HG02981 (cell line): Measurements from ENCODE around the gene PNKP.

Experiments used
- ATAC-seq: cut with Tn5 transposase; IDR thresholded peaks from one replicate; pipeline ENCODE4 v1.9.1; 2021; ENCODE audit warnings: mild to moderate bottlenecking, moderate library complexity; ENCODE audit not compliant: unreplicated experiment

PNKP gene

DNA sequence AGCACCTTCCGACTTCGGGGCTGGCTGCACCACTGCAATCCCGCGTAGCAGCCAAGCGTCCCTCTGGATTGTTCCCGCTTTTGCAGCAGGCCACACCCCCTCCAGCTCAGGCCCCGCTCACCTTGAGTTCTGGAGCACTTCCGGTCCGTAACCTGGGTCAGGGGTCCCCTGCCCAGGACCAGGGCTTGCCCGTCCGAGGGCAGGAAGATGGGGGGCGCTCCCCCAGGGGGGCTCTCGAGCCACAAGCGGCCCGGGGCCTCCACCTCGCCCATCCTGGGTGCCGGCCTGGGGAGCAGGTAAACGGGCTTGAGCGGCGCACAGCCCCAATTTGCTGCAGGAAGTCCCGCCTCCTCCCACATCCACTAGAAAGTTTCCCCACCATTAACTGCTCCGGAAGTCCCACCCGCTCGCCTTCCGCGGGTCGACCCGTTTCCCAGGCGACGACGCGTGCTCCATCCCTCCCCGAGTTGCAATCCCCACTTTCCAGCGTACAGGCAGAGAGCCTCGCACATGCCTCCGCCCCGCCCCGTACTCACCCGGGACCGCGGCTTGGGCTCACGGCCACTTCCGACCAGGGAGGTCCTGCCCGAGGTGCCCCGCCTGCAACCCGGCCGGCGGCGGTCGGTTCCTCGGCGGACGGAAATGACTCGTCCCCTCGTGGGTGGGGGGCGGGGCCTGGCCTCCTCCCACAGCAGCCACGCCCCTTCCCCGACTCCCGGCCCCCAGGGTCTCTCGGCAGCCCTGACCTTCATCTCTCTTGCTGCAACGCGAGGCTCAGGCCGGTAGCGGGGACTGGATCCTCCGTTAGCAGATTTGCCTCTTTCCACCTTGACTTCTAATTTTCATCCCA is at the start of gene PNKP:
PNKP (minus strand) TSS at position 644 of the 850 bp plus-strand sequence; CDS start at position 272, 372 bp downstream.
- ATAC-seq, result peak; percentile 30

DNA sequence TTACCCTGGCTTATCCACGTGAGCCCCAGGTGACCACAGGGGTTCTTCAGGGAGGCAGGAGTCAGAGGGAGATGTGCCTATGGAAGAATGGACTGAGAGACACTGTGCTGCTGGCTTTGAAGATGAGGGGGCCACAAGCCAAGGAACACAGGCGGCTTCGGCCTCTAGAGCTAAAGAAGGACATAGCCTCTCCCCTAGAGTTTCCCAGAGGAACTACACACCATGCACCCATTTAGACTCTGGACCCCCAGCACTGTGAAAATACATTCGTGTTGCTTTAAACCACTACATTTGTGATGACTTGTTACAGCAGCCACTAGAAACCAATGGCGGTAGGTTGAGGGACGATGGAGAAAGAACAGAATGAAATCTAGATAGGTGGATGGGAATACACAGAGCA is 47.9 kb upstream of the PNKP start:
- ATAC-seq, result no peak

GRCh38 chr19:49913720-49914119 is 46.3 kb upstream of the PNKP start:
- ATAC-seq, result no peak

- ATAC-seq, result no peak
These were observed 45.7 kb upstream of the PNKP start for GRCh38 chr19:49912965-49913685.

DNA sequence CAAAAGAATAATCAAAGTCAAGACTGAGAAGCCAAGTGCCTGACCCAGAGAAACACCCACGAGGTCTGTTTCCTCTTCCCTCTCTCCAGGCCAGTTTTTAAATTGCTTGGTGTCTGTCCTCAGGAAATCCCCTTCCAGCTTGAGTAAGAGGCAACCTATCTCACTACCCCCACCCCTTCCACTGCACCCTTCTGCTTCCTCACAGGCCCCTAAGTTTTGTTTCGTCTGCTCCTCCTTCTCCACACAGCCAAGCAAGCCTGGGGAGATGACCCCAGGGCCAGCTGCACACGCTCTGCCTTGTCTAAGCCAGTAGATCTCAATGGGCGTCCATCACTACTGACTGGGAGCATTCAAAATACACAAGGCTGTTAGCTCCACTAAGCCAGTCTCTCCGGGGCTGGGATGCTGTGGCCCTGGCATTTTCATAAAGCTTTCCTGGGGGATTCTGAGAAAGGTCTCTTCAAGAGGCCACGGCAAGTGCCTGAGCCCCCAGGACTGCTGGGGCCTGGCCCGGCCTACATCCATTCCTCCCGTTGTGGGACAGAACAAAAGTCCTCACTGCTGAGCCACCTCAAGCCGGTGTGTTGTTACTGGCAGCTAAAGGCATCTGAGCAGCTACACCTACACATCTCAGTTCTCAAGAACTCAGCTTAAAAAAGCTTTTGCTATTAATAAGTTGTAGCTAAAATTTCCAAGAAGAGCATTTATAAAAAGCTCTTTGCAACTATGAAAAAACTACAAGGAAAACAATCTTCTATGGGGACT is 44.2 kb upstream of the PNKP start:
- no peak for ATAC-seq

DNA sequence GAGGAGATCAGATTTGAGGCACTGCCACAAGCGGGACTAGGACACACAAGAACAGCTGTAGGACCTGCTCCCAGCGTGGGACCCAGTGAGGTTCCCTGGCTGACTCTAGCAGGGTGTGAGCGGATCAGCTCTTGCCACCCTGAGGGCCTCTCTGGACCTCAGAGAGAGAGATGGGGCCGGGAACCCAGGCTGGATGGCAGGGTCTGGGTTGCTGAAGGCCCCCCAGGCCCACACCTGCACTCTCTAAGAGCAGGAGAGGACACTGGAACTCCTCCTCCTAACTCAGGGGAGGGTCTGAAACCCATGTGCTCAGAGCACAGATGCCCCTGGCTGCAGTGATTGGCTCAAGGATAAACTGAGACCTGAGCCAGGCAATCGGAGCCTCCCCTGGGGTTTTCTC is 42.8 kb upstream of the PNKP start:
- no peak for ATAC-seq

DNA sequence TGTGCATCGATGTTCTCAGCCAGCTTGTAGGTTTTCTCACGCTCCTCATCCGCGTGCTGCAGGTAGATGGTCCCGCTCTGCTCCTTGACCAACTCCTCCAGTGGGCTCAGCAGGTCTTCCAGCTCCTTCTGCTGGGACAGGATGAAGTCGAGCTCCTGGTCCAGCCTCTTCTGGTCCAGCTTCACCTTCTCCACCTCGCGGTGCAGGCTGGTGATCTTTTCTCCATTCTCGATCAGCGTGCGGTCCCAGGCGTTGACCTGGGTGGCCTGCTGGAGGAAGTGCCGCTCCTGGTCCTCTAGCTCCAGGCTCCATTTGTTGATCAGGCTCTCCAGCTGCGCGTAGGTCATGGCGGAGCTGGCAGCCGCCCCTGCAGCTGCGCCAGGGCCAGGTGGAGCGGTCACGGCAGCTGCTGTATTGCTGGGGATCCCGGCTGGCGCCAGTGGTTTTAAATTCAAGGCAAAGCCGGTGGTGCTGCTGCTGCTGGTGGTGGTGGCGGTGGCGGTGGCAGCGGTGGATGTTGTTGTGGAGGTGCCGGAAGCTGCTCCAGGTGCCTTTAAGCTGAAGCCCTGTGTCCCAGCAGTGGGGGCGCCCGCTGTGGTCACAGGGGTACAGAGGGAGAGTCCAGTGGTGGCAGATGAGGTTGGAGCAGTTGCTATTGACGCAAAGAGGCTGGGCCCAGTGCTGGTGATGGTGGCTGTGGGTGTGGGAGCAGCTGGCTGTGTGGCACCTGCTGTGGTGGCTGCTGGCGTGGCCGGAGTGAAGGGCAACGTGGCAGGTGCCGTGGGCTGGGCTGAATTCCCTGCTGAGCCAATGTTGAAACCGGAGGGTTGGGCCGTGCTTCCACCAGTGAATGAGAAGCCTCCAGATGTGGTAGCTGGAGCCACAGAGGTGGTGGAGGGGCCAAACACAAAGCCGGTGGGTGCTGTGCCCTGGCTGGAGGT is 41.4 kb upstream of the PNKP start:
- no peak for ATAC-seq

DNA sequence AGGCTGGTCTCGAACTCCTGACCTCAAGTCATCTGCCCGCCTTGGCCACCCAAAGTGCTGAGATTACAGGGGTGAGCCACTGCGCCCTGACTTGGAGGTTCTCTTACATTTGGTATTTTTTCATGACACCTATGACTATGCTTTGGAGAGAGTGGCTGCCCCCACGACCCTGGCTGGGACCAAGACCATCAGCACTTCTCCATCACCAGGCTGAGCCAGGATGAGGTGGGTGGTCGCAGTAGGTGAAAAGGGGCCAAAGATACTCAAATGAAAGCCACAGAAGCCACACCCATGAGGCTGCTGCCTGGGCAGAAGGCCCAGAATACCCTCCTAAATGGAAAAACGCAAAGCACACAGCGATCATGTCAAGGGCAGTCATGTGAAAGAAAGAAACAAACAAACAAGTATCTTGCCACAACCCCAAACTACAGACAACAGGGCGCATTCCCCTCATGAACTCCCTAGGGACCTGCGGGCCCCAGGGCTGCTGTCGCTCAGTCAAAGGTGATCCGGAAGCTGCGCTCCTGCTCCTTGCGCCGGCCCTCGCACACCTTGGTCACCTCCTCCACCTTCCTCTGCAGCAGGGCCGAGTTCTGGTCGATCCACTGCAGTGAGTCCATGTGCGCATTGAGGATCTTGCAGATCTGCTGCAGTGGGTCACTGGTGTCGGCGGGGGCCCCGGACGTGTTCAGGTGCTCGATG is 40.5 kb upstream of the PNKP start:
- ATAC-seq, result no peak

GRCh38 chr19:49906879-49907564 is 39.6 kb upstream of the PNKP start:
- ATAC-seq, result no peak

DNA sequence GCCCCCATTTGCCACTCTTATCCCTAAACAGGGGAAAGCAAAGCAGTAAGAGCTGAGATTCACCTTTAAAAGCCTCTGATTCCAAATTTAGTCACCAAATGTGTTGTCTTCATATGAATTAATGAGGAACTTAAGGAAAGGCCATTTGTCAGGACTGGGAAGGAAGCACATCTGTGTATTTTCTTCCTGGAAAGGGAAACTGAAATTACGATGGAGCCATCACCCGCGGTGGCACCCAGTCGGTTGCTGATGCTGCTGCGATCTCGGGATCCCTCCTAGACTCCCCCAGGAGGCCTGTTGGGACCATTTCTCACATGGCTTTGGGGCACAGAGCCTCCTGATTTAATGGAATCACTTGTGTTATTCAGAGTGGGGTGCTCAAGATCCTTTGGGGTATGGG is 36.8 kb upstream of the PNKP start:
- no peak for ATAC-seq

DNA sequence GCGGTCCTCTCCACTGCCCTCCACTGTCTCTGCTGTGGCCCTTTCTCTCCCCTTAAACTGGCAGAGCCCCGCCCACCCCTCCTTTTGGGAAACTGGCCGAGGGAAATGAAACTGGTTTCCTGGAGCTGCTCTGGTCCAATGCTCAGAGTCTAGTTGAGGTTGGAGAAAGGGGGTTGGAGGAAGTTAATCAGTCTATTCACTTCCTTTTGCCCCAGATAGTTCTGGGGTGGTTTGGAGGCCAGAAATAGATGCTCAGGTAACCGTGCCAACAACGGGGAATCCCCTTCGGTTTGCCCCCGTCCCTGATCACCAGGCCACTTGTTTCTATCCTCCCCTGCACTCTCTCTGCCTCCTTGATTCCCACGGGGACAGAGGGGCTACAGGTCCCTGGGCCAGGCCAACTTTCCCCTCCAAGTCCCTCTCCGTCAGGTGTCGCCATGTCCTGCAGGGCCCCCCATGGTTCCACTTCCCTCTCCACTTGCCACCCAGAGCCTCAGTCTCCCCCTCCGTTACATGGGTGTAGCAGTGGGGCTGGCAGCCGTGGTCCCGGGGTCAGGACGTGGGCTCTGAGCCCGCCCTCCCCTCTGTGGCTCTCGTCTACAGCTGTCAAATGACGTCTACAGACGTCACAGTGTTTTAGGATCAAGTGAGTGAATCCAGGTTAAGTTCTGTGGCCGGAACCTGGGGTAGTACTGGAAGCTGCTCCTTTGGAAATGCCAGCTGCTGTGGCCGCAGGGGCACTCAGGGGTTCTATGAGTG is 29.7 kb upstream of the PNKP start, which contains the start of gene IL4I1:
IL4I1 (minus strand) TSS at position 25 of the 759 bp plus-strand sequence. CDS start 727 bp downstream, outside the sequence.
- ATAC-seq, result peak; percentile 46

DNA sequence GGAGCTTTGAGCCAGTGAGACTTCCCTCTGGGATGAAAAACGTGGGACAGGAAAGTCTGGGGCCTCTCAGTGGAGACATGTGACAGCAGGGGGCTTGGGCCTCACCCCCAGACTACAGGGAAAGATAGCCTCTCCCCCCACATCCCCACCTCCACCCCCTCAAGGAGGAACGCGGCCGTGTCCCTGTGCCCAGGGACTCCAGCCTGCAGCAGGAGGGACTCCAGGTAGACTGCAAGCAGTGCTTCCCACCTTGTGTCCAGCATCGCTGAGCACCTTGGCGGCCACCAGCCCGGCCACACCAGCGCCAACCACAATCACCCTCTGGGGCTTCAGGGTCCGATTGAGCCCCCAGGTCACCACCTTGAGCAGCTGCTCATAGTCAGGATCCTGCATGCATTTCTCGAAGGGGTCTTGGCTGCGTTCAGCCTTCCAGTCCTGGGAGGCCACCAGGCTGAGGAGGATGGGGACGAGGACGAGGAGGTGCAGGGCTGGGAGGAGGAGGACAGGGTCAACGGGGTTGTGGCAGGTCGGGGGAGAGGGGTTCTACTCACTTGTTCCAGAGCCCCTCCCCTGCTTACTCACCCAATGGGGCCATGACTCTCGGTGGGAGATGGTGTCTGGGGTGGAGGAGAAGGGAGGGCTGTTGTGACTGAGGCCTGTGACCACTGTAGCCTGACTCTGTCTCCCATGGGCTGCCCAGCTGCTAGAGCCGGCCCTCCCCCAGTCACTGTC is 28.4 kb upstream of the PNKP start:
- ATAC-seq, result no peak

GRCh38 chr19:49894879-49895565 is 27.6 kb upstream of the PNKP start:
- no peak for ATAC-seq

- no peak for ATAC-seq
These were observed 26.8 kb upstream of the PNKP start for GRCh38 chr19:49894011-49894664.

- no peak for ATAC-seq
These were observed 25.3 kb upstream of the PNKP start for GRCh38 chr19:49892716-49893115.

DNA sequence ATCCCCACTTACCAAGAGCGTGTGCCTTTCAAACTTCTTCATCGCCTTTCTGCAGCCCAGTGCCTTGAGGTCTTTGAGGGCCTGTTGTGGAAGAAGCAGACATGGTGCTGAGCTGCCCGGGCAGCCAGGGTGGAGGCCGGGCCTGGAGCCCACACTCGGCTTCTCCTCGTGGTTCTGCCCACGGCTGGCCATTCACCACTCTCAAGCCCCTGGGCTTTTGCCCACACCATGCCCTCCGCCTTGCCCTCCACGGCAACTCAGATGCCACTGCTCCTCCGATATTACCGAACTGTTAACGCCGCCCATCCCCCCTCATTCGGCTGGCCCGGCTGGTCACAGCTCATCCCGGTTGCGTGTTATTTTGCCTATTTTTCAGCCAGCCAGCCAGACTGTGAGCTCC is 24.0 kb upstream of the PNKP start:
- no peak for ATAC-seq
